Activated T-cell treated with anti-CD3 and anti-CD28 coated beads, Interleukin-2, amount 50 U/mL, for 72 hours (primary cell): ENCODE data around the gene ZNF775. TPM values are rescaled to one million over a fixed set of nuclear protein-coding genes. Genes with fewer than 3 reads are reported as not detected.
A peak's percentile ranks its signal among the peaks of the same experiment; 100 is the strongest.

ENCODE experiments used
- ATAC-seq, 2 donors: fragments of 150-1000 bp; cut with Tn5 transposase; replicated peaks in 1 of 2; 2 replicates each; pipeline ENCODE4 v1.10.0; 2021; ENCODE audit warnings: moderate library complexity in 2 of 2, mild to moderate bottlenecking in 1 of 2
- DNase-seq, 2 donors: peaks; one replicate each; pipeline ENCODE4 v3.0.0; 2021 to 2022; ENCODE audit warnings: mixed read lengths in 1 of 2
- H3K27ac Mint-ChIP-seq: one replicate; pipeline ENCODE4 v1.8.0; 2022; ENCODE audit warnings: mild to moderate bottlenecking, moderate library complexity, mixed read lengths
- H3K27me3 Mint-ChIP-seq: one replicate; pipeline ENCODE4 v1.8.0; 2022; ENCODE audit warnings: low read depth, mixed read lengths
- H3K36me3 Mint-ChIP-seq, 2 donors: one replicate each; pipeline ENCODE4 v1.8.0; 2022; ENCODE audit warnings: mixed read lengths in 2 of 2, mild to moderate bottlenecking in 1 of 2; ENCODE audit not compliant: insufficient read depth in 2 of 2
- H3K4me1 Mint-ChIP-seq: one replicate; pipeline ENCODE4 v1.8.0; 2022; ENCODE audit warnings: low read depth, mixed read lengths
- H3K4me3 Mint-ChIP-seq, 2 donors: one replicate each; pipeline ENCODE4 v1.8.0; 2022; ENCODE audit warnings: mild to moderate bottlenecking in 2 of 2, mixed read lengths in 2 of 2, moderate library complexity in 2 of 2
- H3K9me3 Mint-ChIP-seq, 2 donors: one replicate each; pipeline ENCODE4 v1.8.0; 2022; ENCODE audit warnings: mixed read lengths in 2 of 2
- total RNA-seq, 2 donors: library from RNA; stranded (reverse); gene quantifications; one replicate each; pipeline ENCODE4 v1.2.3, GENCODE V29; 2022

Gene ZNF775
- total RNA-seq, 2 donors from 2014 or later: 6.5 to 8.2 TPM

GRCh38 chr7:150357270-150357669, 21.9 kb upstream of the ZNF775 start:
- H3K4me3 Mint-ChIP-seq: peak overlapping the region; percentile 72 to 78

GRCh38 chr7:150357771-150358427, 21.2 kb upstream of the ZNF775 start:
- no peaks in the 10 kb centered on the region for H3K27me3 Mint-ChIP-seq
- H3K4me1 Mint-ChIP-seq: peaks cover 47% of the 10 kb centered on the region
- ATAC-seq (peak; percentile 52 to 61), DNase-seq (peak; percentile 32 to 34)
- peaks cover 3 to 4% of the 10 kb centered on the region in 2 donors for H3K9me3 Mint-ChIP-seq
- peak overlapping the region; percentile 72 to 78 for H3K4me3 Mint-ChIP-seq
- H3K27ac Mint-ChIP-seq: peak overlapping the region; percentile 78
- peaks cover 3 to 5% of the 10 kb centered on the region in 2 donors for H3K36me3 Mint-ChIP-seq

More at GRCh38 chr7:150357270-150357669, 21.9 kb upstream of the ZNF775 start:
- no peaks in the 10 kb centered on the region for H3K27me3 Mint-ChIP-seq
- peaks cover 47% of the 10 kb centered on the region for H3K4me1 Mint-ChIP-seq
- DNase-seq (peak; percentile 71 to 82), ATAC-seq (peak; percentile 85 to 87)
- peaks cover 3 to 4% of the 10 kb centered on the region in 2 donors for H3K9me3 Mint-ChIP-seq
- peak overlapping the region; percentile 78 for H3K27ac Mint-ChIP-seq
- H3K36me3 Mint-ChIP-seq: peaks cover 3 to 5% of the 10 kb centered on the region in 2 donors

GRCh38 chr7:150358433-150358832, 20.7 kb upstream of the ZNF775 start:
- peak overlapping the region; percentile 59 for H3K27ac Mint-ChIP-seq
- H3K4me3 Mint-ChIP-seq: peak overlapping the region; percentile 9 to 72
- peaks cover 3 to 4% of the 10 kb centered on the region in 2 donors for H3K9me3 Mint-ChIP-seq
- peaks cover 47% of the 10 kb centered on the region for H3K4me1 Mint-ChIP-seq
- ATAC-seq (peak; percentile 18 to 33), DNase-seq (no peak)
- H3K36me3 Mint-ChIP-seq: peaks cover 3 to 5% of the 10 kb centered on the region in 2 donors
- H3K27me3 Mint-ChIP-seq: no peaks in the 10 kb centered on the region

GRCh38 chr7:150358988-150359621, 20.0 kb upstream of the ZNF775 start:
- Mint-ChIP-seq H3K27me3 (no peaks in the 10 kb centered on the region), H3K27ac (peak overlapping the region; percentile 59), H3K4me1 (peaks cover 52% of the 10 kb centered on the region), H3K4me3 (peak overlapping the region in 1 of 2 donors; percentile 72), H3K36me3 (peaks cover 3 to 5% of the 10 kb centered on the region in 2 donors), H3K9me3 (peaks cover 3 to 4% of the 10 kb centered on the region in 2 donors)
- ATAC-seq: no peak
- DNase-seq: no peak

GRCh38 chr7:150359622-150360362, 19.3 kb upstream of the ZNF775 start:
- ATAC-seq: no peak
- H3K27me3 Mint-ChIP-seq: no peaks in the 10 kb centered on the region
- H3K36me3 Mint-ChIP-seq: peaks cover 3 to 5% of the 10 kb centered on the region in 2 donors
- DNase-seq: no peak
- peaks cover 55% of the 10 kb centered on the region for H3K4me1 Mint-ChIP-seq
- peaks cover 3 to 4% of the 10 kb centered on the region in 2 donors for H3K9me3 Mint-ChIP-seq
- no peak overlapping the region for H3K4me3 Mint-ChIP-seq
- peak overlapping the region; percentile 40 for H3K27ac Mint-ChIP-seq

- Mint-ChIP-seq H3K9me3 (peaks cover 3 to 4% of the 10 kb centered on the region in 2 donors), H3K27me3 (no peaks in the 10 kb centered on the region), H3K4me1 (peaks cover 58% of the 10 kb centered on the region), H3K4me3 (no peak overlapping the region), H3K27ac (peak overlapping the region; percentile 40), H3K36me3 (peaks cover 3 to 5% of the 10 kb centered on the region in 2 donors)
- DNase-seq (no peak), ATAC-seq (no peak)
Observed at GRCh38 chr7:150360363-150361058, 18.6 kb upstream of the ZNF775 start.

- peaks cover 3 to 5% of the 10 kb centered on the region in 2 donors for H3K36me3 Mint-ChIP-seq
- DNase-seq (no peak), ATAC-seq (no peak)
- no peaks in the 10 kb centered on the region for H3K27me3 Mint-ChIP-seq
- H3K27ac Mint-ChIP-seq: no peak overlapping the region
- peaks cover 3 to 4% of the 10 kb centered on the region in 2 donors for H3K9me3 Mint-ChIP-seq
- H3K4me3 Mint-ChIP-seq: no peak overlapping the region
- peaks cover 57% of the 10 kb centered on the region for H3K4me1 Mint-ChIP-seq
Observed at GRCh38 chr7:150361402-150361801, 17.7 kb upstream of the ZNF775 start.

- peaks cover 54% of the 10 kb centered on the region for H3K4me1 Mint-ChIP-seq
Observed at GRCh38 chr7:150361807-150362621, 17.1 kb upstream of the ZNF775 start.

GRCh38 chr7:150363370-150363769, 15.8 kb upstream of the ZNF775 start:
- Mint-ChIP-seq H3K27me3 (no peaks in the 10 kb centered on the region), H3K9me3 (peaks cover 3 to 4% of the 10 kb centered on the region in 2 donors), H3K36me3 (peaks cover 3 to 5% of the 10 kb centered on the region in 2 donors), H3K4me1 (peaks cover 45% of the 10 kb centered on the region), H3K27ac (no peak overlapping the region), H3K4me3 (no peak overlapping the region)
- DNase-seq (no peak), ATAC-seq (no peak)

More at GRCh38 chr7:150361807-150362621, 17.1 kb upstream of the ZNF775 start:
- H3K9me3 Mint-ChIP-seq: peaks cover 3 to 4% of the 10 kb centered on the region in 2 donors
- no peaks in the 10 kb centered on the region for H3K27me3 Mint-ChIP-seq
- H3K27ac Mint-ChIP-seq: no peak overlapping the region
- DNase-seq: no peak
- peaks cover 3 to 5% of the 10 kb centered on the region in 2 donors for H3K36me3 Mint-ChIP-seq
- no peak for ATAC-seq
- no peak overlapping the region for H3K4me3 Mint-ChIP-seq

GRCh38 chr7:150363872-150364271, 15.3 kb upstream of the ZNF775 start:
- ATAC-seq (no peak), DNase-seq (no peak)
- Mint-ChIP-seq H3K27me3 (no peaks in the 10 kb centered on the region), H3K9me3 (peaks cover 3 to 4% of the 10 kb centered on the region in 2 donors), H3K27ac (no peak overlapping the region), H3K4me1 (peaks cover 40% of the 10 kb centered on the region), H3K4me3 (no peak overlapping the region), H3K36me3 (peaks cover 3 to 5% of the 10 kb centered on the region in 2 donors)

- Mint-ChIP-seq H3K4me1 (peaks cover 35% of the 10 kb centered on the region), H3K27ac (no peak overlapping the region), H3K9me3 (peaks cover 0 to under 1% of the 10 kb centered on the region in 2 donors), H3K27me3 (no peaks in the 10 kb centered on the region), H3K36me3 (peaks cover 0 to 1% of the 10 kb centered on the region in 2 donors), H3K4me3 (no peak overlapping the region)
- ATAC-seq (no peak), DNase-seq (no peak)
Observed at GRCh38 chr7:150365194-150365593, 13.9 kb upstream of the ZNF775 start.
